ENCODE results near the gene NPPA.

NPPA gene

Small RNA genes within 50 kb of the gene (small RNA-seq; reads per million reads assigned to genes)
- gene RF02156 (0 reads per million in 2 experiments), gene RF02157 (0 reads per million in 2 experiments), gene RF02158 (0 reads per million in 2 experiments)
